Ectodermal cell (in vitro differentiated cells): ENCODE measurements around the gene TMA7B.

Experiments
- H3K27ac ChIP-seq: 2 replicates; pipeline ENCODE4 v1.7.0; 2013; ENCODE audit warnings: mild to moderate bottlenecking, low read depth, low read length; ENCODE audit not compliant: insufficient read depth, poor library complexity, severe bottlenecking
- H3K27me3 ChIP-seq: 2 replicates; pipeline ENCODE4 v1.7.0; 2013; ENCODE audit warnings: mild to moderate bottlenecking, low read length; ENCODE audit not compliant: insufficient read depth, control insufficient read depth, poor library complexity, severe bottlenecking
- H3K36me3 ChIP-seq: one replicate; pipeline ENCODE4 v1.7.0; 2013; ENCODE audit warnings: low read length; ENCODE audit not compliant: control insufficient read depth, insufficient read depth
- H3K4me1 ChIP-seq: one replicate; pipeline ENCODE4 v1.7.0; 2013; ENCODE audit warnings: low read length; ENCODE audit not compliant: control insufficient read depth, insufficient read depth
- H3K4me3 ChIP-seq: 2 replicates; pipeline ENCODE4 v1.7.0; 2013; ENCODE audit warnings: low read depth, low read length, control low read depth; ENCODE audit not compliant: insufficient read depth
- H3K9me3 ChIP-seq: 2 replicates; pipeline ENCODE4 v1.7.0; 2013; ENCODE audit warnings: mild to moderate bottlenecking, low read length, moderate library complexity; ENCODE audit not compliant: control insufficient read depth
- WGBS, 2 experiments: methylation state at CpG; one replicate each; pipeline ENCODE4 v1.1.7; 2013; ENCODE audit warnings: missing lambda C conversion rate in 2 of 2; 5-methylcytosine and 5-hydroxymethylcytosine counted together

The TMA7B gene

GRCh38 chr22:39965748-39966147, 5.6 kb downstream of the TMA7B start:
- H3K36me3 ChIP-seq = no peaks in the 10 kb centered on the region

GRCh38 chr22:39966470-39966869, 6.3 kb downstream of the TMA7B start:
- H3K36me3 ChIP-seq = no peaks in the 10 kb centered on the region
- no peaks in the 10 kb centered on the region for H3K9me3 ChIP-seq
- H3K4me3 ChIP-seq = no peak overlapping the region
- peaks cover 20% of the 10 kb centered on the region for H3K4me1 ChIP-seq
- H3K27me3 ChIP-seq = no peaks in the 10 kb centered on the region
- WGBS, 2 experiments = 93 to 95% methylated on average over 2 of the region's 2 CpGs
- H3K27ac ChIP-seq = no peak overlapping the region

More at GRCh38 chr22:39965748-39966147, 5.6 kb downstream of the TMA7B start:
- Histone ChIP-seq H3K4me1 (peaks cover 20% of the 10 kb centered on the region), H3K9me3 (no peaks in the 10 kb centered on the region), H3K4me3 (no peak overlapping the region), H3K27me3 (no peaks in the 10 kb centered on the region), H3K27ac (no peak overlapping the region)
- WGBS, 2 experiments = 91 to 93% methylated on average over 5 of the region's 5 CpGs

- Histone ChIP-seq H3K36me3 (no peaks in the 10 kb centered on the region), H3K9me3 (no peaks in the 10 kb centered on the region), H3K27me3 (no peaks in the 10 kb centered on the region), H3K27ac (no peak overlapping the region), H3K4me1 (peaks cover 20% of the 10 kb centered on the region), H3K4me3 (no peak overlapping the region)
- 81 to 82% methylated on average over 9 of the region's 9 CpGs for WGBS, 2 experiments
Observed at GRCh38 chr22:39967103-39967829, 7.1 kb downstream of the TMA7B start.

GRCh38 chr22:39967996-39968972, 8.1 kb downstream of the TMA7B start:
- Histone ChIP-seq H3K27me3 (no peaks in the 10 kb centered on the region), H3K9me3 (no peaks in the 10 kb centered on the region), H3K27ac (peak overlapping the region; percentile 4), H3K4me3 (no peak overlapping the region), H3K4me1 (peaks cover 28% of the 10 kb centered on the region), H3K36me3 (no peaks in the 10 kb centered on the region)
- 54 to 55% methylated on average over 20 of the region's 20 CpGs for WGBS, 2 experiments

- Histone ChIP-seq H3K9me3 (no peaks in the 10 kb centered on the region), H3K4me1 (peaks cover 35% of the 10 kb centered on the region), H3K36me3 (no peaks in the 10 kb centered on the region), H3K27me3 (no peaks in the 10 kb centered on the region), H3K27ac (no peak overlapping the region), H3K4me3 (no peak overlapping the region)
- 93 to 97% methylated on average over 10 of the region's 10 CpGs for WGBS, 2 experiments
Observed at GRCh38 chr22:39970742-39971141, 10.5 kb downstream of the TMA7B start.

GRCh38 chr22:39972641-39973040, 12.4 kb downstream of the TMA7B start:
- H3K36me3 ChIP-seq = no peaks in the 10 kb centered on the region
- peaks cover 33% of the 10 kb centered on the region for H3K4me1 ChIP-seq
- no peak overlapping the region for H3K4me3 ChIP-seq
- no peaks in the 10 kb centered on the region for H3K27me3 ChIP-seq
- no peak overlapping the region for H3K27ac ChIP-seq
- 65 to 66% methylated on average over 5 of the region's 5 CpGs for WGBS, 2 experiments
- no peaks in the 10 kb centered on the region for H3K9me3 ChIP-seq

- peaks cover 23% of the 10 kb centered on the region for H3K4me1 ChIP-seq
- 87 to 89% methylated on average over 5 of the region's 5 CpGs for WGBS, 2 experiments
- no peaks in the 10 kb centered on the region for H3K9me3 ChIP-seq
- no peak overlapping the region for H3K27ac ChIP-seq
- no peaks in the 10 kb centered on the region for H3K27me3 ChIP-seq
- H3K36me3 ChIP-seq = no peaks in the 10 kb centered on the region
- no peak overlapping the region for H3K4me3 ChIP-seq
Observed at GRCh38 chr22:39973656-39974055, 13.5 kb downstream of the TMA7B start.

GRCh38 chr22:39974065-39974464, 13.9 kb downstream of the TMA7B start:
- Histone ChIP-seq H3K4me1 (peaks cover 19% of the 10 kb centered on the region), H3K4me3 (no peak overlapping the region), H3K27me3 (no peaks in the 10 kb centered on the region), H3K27ac (no peak overlapping the region), H3K36me3 (no peaks in the 10 kb centered on the region), H3K9me3 (no peaks in the 10 kb centered on the region)
- WGBS, 2 experiments = 93 to 96% methylated on average over 5 of the region's 5 CpGs

- WGBS, 2 experiments = 80 to 81% methylated on average over 6 of the region's 6 CpGs
- H3K27ac ChIP-seq = no peak overlapping the region
- H3K4me1 ChIP-seq = peaks cover 3% of the 10 kb centered on the region
- H3K4me3 ChIP-seq = no peak overlapping the region
- no peaks in the 10 kb centered on the region for H3K36me3 ChIP-seq
- no peaks in the 10 kb centered on the region for H3K9me3 ChIP-seq
- H3K27me3 ChIP-seq = no peaks in the 10 kb centered on the region
Observed at GRCh38 chr22:39979048-39979447, 18.9 kb downstream of the TMA7B start.

GRCh38 chr22:39979458-39979857, 19.3 kb downstream of the TMA7B start:
- Histone ChIP-seq H3K4me1 (peaks cover 3% of the 10 kb centered on the region), H3K27me3 (no peaks in the 10 kb centered on the region), H3K4me3 (no peak overlapping the region), H3K36me3 (no peaks in the 10 kb centered on the region), H3K9me3 (no peaks in the 10 kb centered on the region), H3K27ac (no peak overlapping the region)
- WGBS, 2 experiments = 92 to 94% methylated on average over 5 of the region's 5 CpGs
